Brain pericyte (primary cell): ENCODE results near the gene CCR1.

Experiments
- DNase-seq: peaks from one replicate; pipeline ENCODE4 v3.0.0-alpha.2; 2012; ENCODE audit warnings: low read depth, low spot score

Gene CCR1

DNA sequence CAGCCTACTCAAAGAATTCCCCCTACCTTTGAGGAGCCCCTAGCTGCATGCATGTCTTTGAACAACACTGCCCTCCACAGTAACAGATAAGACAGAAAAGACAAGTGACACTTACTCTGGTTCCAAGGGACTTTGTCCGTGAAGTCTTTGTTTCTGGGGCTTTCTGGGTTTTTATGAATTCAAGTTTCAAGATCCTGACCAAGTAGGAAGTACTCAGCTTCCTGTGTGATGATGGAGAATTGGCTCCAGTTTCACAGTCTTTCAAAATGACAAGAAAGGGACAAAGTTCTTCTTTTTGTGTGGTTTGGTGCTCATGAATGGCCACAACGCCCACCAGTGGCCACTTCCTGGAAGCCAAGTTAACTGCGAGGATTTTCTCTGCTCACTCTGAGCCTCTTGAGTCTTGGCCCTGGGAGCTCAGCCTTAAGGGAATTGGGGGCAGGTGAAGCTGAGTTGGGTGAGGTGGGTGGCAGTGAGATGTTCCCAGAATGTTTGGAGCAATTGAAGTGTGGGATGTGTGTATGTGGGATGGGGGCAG is at the start of gene CCR1:
Gene CCR1, minus strand, starts transcription at position 147 of the 538 bp plus-strand sequence. CDS start 4,000 bp downstream, outside the sequence.
- DNase-seq, result no peak

- no peak for DNase-seq
Measured at GRCh38 chr3:46252980-46253379, 44.9 kb upstream of the CCR1 start.

- no peak for DNase-seq
Measured at GRCh38 chr3:46245146-46245545, 37.0 kb upstream of the CCR1 start.

DNA sequence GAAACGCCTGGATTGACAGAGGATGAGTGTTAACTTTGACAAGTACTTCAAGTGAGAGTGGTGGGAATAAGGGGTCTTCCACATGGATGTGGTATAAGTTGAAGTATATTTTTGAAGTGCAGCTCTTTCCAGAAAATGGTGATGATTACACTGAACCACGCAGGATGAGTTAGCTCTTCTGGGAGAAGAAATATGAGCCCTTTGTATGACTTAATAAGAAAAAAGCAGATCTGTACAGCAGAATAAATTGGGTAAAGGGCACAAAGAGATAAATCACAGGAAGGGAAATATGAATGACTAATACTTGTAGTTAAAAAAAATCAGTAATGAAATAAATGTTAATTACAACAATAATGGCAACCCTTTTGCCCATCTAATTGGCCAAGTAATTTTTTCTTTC is 35.4 kb upstream of the CCR1 start:
- DNase-seq, result no peak

DNA sequence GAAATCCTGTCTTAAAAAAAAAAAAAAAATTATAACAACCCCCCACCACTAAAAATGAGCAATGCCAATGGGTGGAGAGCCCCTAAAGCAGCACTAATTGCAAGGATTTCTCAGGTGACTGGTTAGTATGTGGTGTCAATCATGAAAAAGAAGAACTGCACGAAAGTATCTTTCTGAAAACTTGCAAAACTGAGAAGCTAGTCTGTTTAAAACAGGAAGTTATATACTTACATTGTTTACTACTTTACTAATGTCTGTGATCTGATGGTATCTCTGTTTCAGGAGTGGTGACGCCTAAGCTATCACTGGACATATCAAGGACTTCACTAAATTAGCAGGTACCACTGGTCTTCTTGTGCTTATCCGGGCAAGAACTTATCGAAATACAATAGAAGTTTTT is 34.0 kb upstream of the CCR1 start, which contains the start of gene CCR3:
Gene CCR3, plus strand, starts transcription at position 341 of the 400 bp plus-strand sequence. CDS start 22,699 bp downstream, outside the sequence.
- DNase-seq, result no peak

DNA sequence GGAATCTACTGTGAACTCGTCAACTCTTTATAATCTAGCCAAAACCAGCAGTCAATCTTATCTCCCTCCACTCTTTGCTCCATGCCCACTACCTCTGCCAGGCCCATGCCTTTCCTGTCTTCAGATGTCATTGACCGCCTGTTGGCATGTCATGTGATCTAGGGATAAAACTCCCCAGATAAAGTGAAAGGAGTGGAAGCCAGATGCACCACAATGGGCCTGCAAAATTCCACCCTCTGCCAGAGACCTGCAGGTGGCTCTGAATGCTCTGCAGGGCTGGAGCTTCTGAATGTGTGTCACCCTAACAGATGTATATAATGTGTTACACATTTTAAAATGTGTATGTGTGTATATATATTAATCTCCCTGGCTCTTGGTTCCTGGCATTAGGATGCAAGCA is 31.8 kb upstream of the CCR1 start:
- no peak for DNase-seq

- no peak for DNase-seq
Measured at GRCh38 chr3:46239301-46239938, 31.3 kb upstream of the CCR1 start.

DNA sequence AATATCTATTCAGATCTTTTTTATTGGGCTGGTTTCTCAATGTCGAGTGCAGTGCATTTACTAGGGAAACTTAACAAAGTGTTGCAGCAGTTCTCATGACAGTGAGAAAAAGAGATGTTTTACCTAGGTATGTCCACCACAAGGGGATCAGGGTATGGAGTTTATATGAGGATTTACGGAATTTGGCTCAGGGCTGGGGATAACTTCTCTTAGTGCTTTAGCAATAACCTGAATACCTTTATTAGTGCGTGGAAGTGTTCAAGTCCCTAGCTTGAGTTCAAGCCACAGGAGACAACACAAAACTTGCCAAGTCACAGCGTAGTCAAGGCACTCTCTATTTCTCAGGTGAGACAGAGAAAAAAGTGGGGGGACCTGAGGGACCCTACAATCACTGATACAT is 30.3 kb upstream of the CCR1 start:
- no peak for DNase-seq

DNA sequence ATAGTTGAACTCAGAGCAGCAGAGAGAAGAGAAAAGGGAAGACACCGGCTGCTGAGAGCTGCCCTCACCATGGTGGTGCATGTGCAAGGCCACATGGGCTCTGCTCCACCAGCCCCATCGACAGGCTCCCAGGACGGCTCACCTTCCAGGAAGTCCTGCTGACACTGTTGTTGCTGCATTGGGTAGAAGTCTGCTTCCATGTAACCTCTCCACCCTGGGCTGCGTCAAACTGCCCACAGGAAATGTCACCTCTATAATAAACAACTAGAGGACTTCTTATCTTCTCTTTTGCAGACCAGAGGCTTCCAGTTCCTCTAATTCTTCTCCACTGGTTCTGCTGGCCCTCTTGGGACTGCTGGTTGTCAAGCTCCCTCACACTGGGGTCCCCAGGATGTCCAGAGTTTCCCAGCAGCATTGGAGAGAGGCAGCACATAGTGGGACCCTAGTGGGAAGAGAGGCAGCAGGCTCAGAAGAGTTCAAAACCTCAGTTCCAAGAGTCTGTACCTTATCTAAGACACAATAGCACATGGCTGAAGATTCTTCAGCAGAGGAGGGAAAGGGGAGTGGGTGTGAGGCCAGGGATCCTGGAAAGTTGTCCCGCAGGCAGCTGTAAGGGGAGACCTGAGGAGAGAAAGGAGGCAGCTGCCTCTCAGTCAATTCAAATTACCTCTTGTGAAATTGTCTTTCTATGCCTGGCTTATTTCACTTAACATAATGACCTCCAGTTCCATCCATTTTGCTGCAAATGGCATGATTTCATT is 28.4 kb upstream of the CCR1 start:
- no peak for DNase-seq

DNA sequence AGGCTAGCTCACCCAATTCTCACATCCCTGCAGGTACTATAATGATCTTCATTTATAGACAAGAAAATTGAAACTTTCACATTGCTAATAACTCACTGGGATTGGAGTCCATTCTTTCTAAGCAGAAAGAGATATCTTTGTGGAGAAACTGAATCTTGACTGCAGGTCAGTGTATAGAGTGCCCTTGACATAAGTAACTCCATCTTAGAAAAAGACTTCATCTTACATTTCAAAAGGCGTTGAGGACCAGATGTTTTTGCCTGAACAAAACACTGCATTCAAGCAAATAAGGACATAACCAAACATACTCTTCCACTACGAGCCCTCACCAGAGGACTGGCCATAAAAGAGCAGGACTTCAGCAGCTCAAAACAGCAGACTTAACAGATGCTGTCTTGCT is 27.3 kb upstream of the CCR1 start:
- DNase-seq, result no peak

- no peak for DNase-seq
Measured at GRCh38 chr3:46233194-46233593, 25.1 kb upstream of the CCR1 start.

DNA sequence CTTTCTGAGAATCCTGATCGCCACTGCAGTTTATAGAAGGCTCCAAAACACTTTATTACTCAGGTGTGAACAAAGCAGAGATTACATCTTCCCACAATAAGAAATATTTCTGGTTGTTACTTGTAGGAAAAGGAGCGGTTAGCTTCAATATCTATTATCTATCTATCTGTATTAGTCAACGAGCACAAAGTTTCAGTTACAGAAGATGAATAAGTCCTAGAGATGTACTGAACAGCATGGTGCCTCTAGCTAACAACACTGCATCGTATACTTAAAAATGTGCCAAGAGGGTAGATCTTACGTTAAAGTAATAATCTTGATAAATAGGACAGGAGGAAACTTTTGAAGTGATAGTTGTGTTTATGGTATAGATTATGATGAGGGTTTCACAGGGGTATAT is 23.2 kb upstream of the CCR1 start:
- DNase-seq, result no peak

DNA sequence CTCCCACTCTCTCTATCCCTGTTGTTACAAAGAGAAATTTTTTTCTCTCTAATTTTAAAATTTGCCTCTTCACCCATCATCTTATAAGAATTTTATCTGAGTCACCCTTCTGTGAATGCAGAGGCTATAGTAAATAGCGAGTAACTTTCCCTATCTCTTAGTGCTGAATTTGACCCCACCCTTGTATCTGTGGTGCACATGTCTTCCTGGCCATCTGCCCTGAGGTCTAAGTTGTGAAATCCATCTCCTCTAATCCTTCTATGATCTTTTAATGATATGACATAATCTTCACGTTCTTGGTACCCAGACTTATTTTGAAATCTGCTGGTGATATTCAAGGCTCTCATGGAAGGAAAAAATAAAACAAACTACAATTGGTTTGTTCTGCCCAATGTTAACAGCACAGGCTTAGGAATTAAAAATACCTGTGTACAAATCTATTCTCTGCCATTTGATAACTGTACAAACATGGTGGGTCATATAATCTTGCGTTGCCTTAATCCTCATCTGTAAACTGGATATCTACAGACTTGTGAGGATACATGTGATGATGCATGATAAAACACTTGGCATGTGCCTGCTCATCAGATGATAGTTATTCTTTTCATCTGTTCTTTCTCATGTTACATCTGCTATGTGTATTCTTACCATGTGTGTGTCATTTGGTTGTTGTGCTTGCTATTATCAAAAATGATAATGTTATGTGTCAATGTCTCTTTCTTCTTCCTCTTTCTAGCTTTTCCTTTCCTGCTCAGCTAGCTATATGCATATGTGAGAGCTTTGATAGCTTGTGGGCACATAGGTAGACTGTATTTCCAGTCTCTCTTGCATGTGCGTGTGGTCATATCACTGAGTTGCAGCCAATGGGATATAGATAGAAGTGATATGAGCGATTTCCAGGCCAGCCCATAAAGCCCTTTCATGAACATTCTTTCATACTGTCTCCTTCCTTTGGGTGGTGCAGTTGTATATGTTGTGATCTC is 20.4 kb upstream of the CCR1 start:
- DNase-seq, result no peak

DNA sequence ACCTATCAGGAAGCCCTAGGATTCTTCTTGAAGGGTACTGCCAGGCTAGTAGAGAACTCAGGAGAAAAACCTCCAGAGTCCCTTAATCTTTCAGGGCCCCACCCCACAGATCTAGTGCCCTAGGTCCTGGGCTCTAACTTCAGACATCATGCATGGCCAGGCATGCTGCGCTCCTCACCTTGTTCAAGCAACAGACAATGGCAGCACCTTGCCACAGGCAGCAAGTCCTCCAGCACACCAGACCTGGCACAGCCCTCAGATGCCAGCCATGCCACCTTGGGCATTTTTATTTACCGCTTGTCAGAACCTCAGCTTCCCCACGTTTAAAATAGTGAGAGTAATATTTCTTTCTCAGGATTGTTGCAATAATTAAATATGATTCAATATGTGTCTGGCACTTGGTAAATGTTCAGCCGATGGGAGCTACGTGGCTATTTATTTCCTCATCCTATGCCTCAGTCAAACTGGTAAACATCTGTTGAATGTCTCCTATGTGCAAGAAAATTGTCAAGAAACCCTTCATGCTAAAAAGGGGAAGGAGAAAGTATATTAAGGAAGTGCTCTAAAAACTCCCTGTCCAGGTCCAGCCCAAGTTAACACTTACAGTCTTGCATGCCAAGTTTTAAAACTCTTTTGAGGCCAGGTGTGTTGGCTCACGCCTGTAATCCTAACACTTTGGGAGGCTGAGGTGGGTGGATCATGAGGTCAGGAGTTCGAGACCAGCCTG is 14.5 kb upstream of the CCR1 start:
- DNase-seq, result no peak

DNA sequence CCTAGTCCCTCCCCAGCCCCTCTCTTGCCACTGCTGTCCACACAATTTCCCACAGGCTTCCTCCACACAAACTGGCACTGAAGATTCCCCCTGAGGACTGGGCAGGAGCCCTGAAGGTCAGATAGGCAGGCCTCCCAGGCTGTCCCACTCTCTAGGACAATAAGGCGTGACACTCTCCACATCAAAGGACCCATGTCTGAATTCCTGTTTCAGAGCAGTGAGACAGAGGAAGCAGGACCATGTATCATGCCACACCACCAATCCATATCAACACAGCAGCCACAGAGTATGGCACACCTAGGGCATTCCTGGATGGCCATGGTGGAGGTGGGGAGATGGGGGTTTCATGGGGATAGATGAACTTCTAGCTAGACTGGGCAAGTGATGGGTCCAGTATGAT is 13.8 kb upstream of the CCR1 start:
- no peak for DNase-seq

GRCh38 chr3:46221391-46221790 is 13.3 kb upstream of the CCR1 start:
- DNase-seq, result no peak

DNA sequence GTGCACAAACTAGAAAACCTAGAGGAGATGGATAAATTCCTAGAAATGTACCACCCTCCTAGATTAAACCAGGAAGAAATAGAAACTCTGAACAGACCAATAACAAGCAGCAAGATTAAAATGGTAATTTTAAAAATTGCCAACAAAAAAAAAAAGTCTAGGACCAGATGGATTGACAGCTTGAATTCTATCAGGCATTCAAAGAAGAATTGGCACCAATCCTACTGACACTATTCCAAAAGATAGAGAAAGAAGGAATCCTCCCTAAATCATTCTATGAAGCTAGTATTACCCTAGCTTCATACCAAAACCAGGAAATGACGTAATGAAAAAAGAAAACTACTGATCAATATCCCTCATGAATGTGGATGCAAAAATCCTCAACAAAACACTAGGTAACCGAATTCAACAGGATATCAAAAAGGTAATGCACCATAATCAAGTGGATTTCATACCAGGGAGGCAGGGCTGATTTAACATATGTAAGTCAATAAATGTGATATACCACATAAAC is 10.1 kb upstream of the CCR1 start:
- no peak for DNase-seq

GRCh38 chr3:46215810-46216414 is 7.8 kb upstream of the CCR1 start:
- no peak for DNase-seq

GRCh38 chr3:46214751-46215352 is 6.7 kb upstream of the CCR1 start:
- no peak for DNase-seq

DNA sequence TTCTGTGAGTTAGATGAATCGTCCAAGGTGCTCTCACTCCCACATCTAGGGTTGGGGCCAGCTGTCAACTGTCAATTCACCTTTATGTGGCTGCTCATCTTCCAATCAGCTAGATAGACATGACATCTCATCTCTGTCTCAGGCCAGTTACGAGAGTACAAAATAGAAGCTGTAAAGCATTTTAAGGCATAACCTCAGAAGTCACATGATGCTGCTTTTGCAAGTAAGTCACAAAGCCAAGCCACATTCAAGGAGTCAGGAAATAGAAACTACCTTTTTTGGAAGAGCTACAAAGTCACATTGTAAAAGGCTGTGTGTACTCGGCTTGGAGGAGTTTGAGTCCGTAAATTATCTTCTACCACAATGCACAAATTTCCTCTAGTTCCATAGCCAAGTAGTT is 5.1 kb upstream of the CCR1 start:
- no peak for DNase-seq
